A549 (cell line): ENCODE results near the gene DOK5.

Experiments used
- BHLHE40 ChIP-seq: IDR thresholded peaks from 2 replicates; pipeline ENCODE4 v1.6.1; 2012; ENCODE audit warnings: low read depth, low read length, inconsistent platforms
- POLR2A ChIP-seq: IDR thresholded peaks from 2 replicates; pipeline ENCODE4 v1.6.1; 2012; ENCODE audit warnings: mild to moderate bottlenecking, low read length
- RCOR1 ChIP-seq: fragments of 150-350 bp; IDR thresholded peaks from 2 replicates; pipeline ENCODE4 v1.6.1; 2014; ENCODE audit warnings: antibody characterized with exemption, low read length, low read depth
- TF ChIP-seq, protein P1 (sequence below): fragments of >200 bp; sonication (Bioruptor Twin); formaldehyde crosslinking; IDR thresholded peaks from 3 replicates; pipeline ENCODE4 v1.5.1; 2016

GRCh38 chr20:54661265-54661664 lies 185.9 kb downstream of the DOK5 start:
- no peak for TF ChIP-seq RCOR1
- TF ChIP-seq, protein P1, sequence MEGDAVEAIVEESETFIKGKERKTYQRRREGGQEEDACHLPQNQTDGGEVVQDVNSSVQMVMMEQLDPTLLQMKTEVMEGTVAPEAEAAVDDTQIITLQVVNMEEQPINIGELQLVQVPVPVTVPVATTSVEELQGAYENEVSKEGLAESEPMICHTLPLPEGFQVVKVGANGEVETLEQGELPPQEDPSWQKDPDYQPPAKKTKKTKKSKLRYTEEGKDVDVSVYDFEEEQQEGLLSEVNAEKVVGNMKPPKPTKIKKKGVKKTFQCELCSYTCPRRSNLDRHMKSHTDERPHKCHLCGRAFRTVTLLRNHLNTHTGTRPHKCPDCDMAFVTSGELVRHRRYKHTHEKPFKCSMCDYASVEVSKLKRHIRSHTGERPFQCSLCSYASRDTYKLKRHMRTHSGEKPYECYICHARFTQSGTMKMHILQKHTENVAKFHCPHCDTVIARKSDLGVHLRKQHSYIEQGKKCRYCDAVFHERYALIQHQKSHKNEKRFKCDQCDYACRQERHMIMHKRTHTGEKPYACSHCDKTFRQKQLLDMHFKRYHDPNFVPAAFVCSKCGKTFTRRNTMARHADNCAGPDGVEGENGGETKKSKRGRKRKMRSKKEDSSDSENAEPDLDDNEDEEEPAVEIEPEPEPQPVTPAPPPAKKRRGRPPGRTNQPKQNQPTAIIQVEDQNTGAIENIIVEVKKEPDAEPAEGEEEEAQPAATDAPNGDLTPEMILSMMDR, result no peak
- TF ChIP-seq BHLHE40, result no peak
- TF ChIP-seq POLR2A, result no peak
